NT2/D1 (cell line): ENCODE data around the gene PPEF2.
A peak's percentile ranks its signal among the peaks of the same experiment; 100 is the strongest.
"Not testable (repeated sequence)": the region's sequence is repeated elsewhere in the genome, so short reads cannot be mapped to it uniquely, and the experiment has no call there.

Experiments used
- DNase-seq: peaks from one replicate; pipeline ENCODE4 v3.0.0-alpha.2; 2011; ENCODE audit warnings: low read depth, low spot score
- H3K27me3 ChIP-seq: 2 replicates; pipeline ENCODE4 v1.6.0; 2011; ENCODE audit warnings: mild to moderate bottlenecking; ENCODE audit not compliant: insufficient read length, insufficient read depth
- H3K36me3 ChIP-seq: 2 replicates; pipeline ENCODE4 v1.6.1; 2011; ENCODE audit warnings: mild to moderate bottlenecking, low read length, mixed read lengths; ENCODE audit not compliant: insufficient read depth, insufficient read length
- H3K4me1 ChIP-seq: 2 replicates; pipeline ENCODE4 v1.5.1; 2011; ENCODE audit not compliant: insufficient read depth, insufficient read length
- H3K4me3 ChIP-seq: 2 replicates; pipeline ENCODE4 v1.5.1; 2011; ENCODE audit warnings: low read depth; ENCODE audit not compliant: insufficient read length
- H3K9ac ChIP-seq: 2 replicates; pipeline ENCODE4 v1.6.0; 2011; ENCODE audit warnings: low read depth; ENCODE audit not compliant: insufficient read length
- H3K9me3 ChIP-seq: 2 replicates; pipeline ENCODE4 v1.5.1; 2011; ENCODE audit warnings: mild to moderate bottlenecking, low read length; ENCODE audit not compliant: insufficient read depth
- SUZ12 ChIP-seq: IDR thresholded peaks from 2 replicates; pipeline ENCODE4 v1.6.1; 2011; ENCODE audit not compliant: insufficient read length, insufficient read depth; ENCODE audit errors: extremely low read depth
- YY1 ChIP-seq: IDR thresholded peaks from 2 replicates; pipeline ENCODE4 v1.6.1; 2011; ENCODE audit not compliant: insufficient read length, insufficient read depth
- ZNF274 ChIP-seq: IDR thresholded peaks from 2 replicates; pipeline ENCODE4 v1.6.1; 2011; ENCODE audit warnings: mild to moderate bottlenecking, low read depth, low read length

PPEF2 gene

DNA sequence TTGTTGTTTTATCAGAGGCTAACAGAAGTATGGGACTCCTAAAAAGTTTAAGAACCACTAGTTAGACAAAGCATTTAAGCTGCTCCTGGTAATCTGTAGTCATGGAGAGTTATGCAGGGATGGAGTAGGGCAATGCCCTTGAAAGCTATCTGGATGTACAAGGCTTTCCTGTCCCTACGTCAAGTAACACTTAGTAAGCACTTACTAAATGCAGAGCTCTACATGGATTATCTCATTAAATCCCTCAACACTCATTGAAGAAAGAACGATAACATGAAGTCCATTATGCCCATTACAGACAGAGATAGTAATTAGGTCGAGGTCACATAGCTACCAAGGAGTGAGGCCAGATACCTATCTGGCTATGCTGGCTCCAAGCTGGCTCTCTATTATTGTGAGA lies 33.2 kb downstream of the PPEF2 start:
- TF ChIP-seq YY1, result no peak
- no peak for TF ChIP-seq ZNF274
- no peaks in the 10 kb centered on the region for H3K9me3 ChIP-seq
- no peak for DNase-seq
- H3K4me1 ChIP-seq, result no peaks in the 10 kb centered on the region
- H3K27me3 ChIP-seq, result no peaks in the 10 kb centered on the region
- no peak overlapping the region for H3K4me3 ChIP-seq
- no peaks in the 10 kb centered on the region for H3K36me3 ChIP-seq
- no peak overlapping the region for H3K9ac ChIP-seq

DNA sequence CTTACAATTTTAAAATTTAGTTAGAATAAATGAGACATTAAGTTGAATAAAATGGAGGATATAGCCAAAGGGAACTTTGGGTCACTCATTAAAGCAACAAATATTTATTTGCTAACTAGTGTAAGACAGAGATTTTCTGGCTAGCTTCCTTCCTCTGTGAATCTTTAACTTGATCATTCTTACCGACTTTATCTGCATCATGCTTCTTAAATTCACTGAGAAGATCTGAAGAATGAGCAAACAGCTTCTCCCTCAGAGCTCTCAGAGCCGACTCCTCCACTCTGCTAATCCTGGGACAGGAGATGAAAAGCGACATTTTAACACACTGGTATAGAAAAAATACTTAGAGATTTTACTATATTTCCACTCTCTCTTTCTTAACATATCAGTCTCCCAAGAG lies 35.1 kb downstream of the PPEF2 start:
- Histone ChIP-seq H3K27me3 (no peaks in the 10 kb centered on the region), H3K4me1 (no peaks in the 10 kb centered on the region), H3K36me3 (no peaks in the 10 kb centered on the region), H3K9ac (no peak overlapping the region), H3K4me3 (no peak overlapping the region), H3K9me3 (no peaks in the 10 kb centered on the region)
- DNase-seq, result no peak
- no peak for TF ChIP-seq ZNF274
- no peak for TF ChIP-seq SUZ12
- no peak for TF ChIP-seq YY1

- Histone ChIP-seq H3K9ac (no peak overlapping the region), H3K4me3 (no peak overlapping the region), H3K27me3 (no peaks in the 10 kb centered on the region), H3K4me1 (no peaks in the 10 kb centered on the region), H3K9me3 (no peaks in the 10 kb centered on the region; the same call in 1 of the 2 replicates), H3K36me3 (no peaks in the 10 kb centered on the region)
- DNase-seq, result no peak
- TF ChIP-seq YY1 (no peak), ZNF274 (no peak), SUZ12 (no peak)
Measured at GRCh38 chr4:75860606-75861005, 41.6 kb downstream of the PPEF2 start.

GRCh38 chr4:75858721-75859120 lies 43.5 kb downstream of the PPEF2 start:
- no peak for DNase-seq
- no peak for TF ChIP-seq ZNF274
- H3K27me3 ChIP-seq, result no peaks in the 10 kb centered on the region
- H3K4me1 ChIP-seq, result no peaks in the 10 kb centered on the region
- H3K9me3 ChIP-seq, result no peaks in the 10 kb centered on the region; the same call in 1 of the 2 replicates
- H3K4me3 ChIP-seq, result no peak overlapping the region
- no peak overlapping the region for H3K9ac ChIP-seq
- no peaks in the 10 kb centered on the region for H3K36me3 ChIP-seq

- no peak for TF ChIP-seq YY1
- Histone ChIP-seq H3K9ac (no peak overlapping the region), H3K4me1 (peaks cover 3% of the 10 kb centered on the region), H3K27me3 (no peaks in the 10 kb centered on the region), H3K4me3 (no peak overlapping the region), H3K9me3 (no peaks in the 10 kb centered on the region), H3K36me3 (no peaks in the 10 kb centered on the region)
- DNase-seq, result no peak
Measured at GRCh38 chr4:75849461-75849860, 52.8 kb downstream of the PPEF2 start.

- Histone ChIP-seq H3K27me3 (no peaks in the 10 kb centered on the region), H3K4me1 (peaks cover 3% of the 10 kb centered on the region), H3K9me3 (no peaks in the 10 kb centered on the region), H3K36me3 (no peaks in the 10 kb centered on the region), H3K4me3 (no peak overlapping the region), H3K9ac (no peak overlapping the region)
- TF ChIP-seq YY1 (no peak), SUZ12 (no peak), ZNF274 (no peak)
- no peak for DNase-seq
Measured at GRCh38 chr4:75848891-75849290, 53.4 kb downstream of the PPEF2 start.

DNA sequence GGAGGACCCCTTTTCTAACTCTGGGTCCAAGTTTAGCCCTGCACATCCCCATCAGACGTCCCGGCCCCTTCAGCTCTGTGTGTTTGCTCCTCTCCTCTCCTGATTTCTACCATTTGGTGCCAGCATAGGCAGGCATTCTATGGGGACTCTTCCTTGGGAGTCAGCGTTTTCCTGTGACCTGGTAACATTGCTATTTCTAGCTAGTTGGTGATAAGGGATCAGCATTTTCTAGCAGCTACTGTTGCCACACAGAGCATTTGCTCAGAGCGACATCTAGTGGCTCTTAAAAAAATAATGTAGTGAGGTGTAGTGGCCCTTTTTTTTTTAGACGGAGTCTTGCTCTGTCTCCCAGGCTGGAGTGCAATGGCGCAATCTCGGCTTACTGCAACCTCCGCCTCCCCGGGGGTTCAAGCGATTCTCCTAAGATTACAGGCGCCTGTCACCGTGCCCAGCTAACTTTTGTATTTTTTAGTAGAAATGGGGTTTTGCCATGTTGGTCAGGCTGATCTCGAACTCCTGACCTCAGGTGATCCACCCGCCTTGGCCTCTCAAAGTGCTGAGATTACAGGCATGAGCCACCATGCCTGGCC lies 54.0 kb downstream of the PPEF2 start:
- not testable (repeated sequence) for H3K4me1 ChIP-seq, H3K9ac ChIP-seq, H3K4me3 ChIP-seq, H3K9me3 ChIP-seq, H3K27me3 ChIP-seq, H3K36me3 ChIP-seq
- peak; percentile 74 for DNase-seq

GRCh38 chr4:75845992-75846391 lies 56.3 kb downstream of the PPEF2 start:
- Histone ChIP-seq H3K4me1 (peaks cover 3% of the 10 kb centered on the region), H3K27me3 (no peaks in the 10 kb centered on the region), H3K36me3 (no peaks in the 10 kb centered on the region), H3K4me3 (no peak overlapping the region), H3K9ac (no peak overlapping the region), H3K9me3 (no peaks in the 10 kb centered on the region)
- TF ChIP-seq SUZ12 (no peak), ZNF274 (no peak), YY1 (no peak)
- no peak for DNase-seq
